Measurements from ENCODE around the gene RSPH1. TPM values are rescaled to one million over a fixed set of nuclear protein-coding genes. Genes with fewer than 3 reads are reported as not detected.

RSPH1 gene
- total RNA-seq, 1 experiment from 2014 or later: 0.31 TPM

GRCh38 chr21:42514883-42515228, 18.8 kb upstream of the RSPH1 start:
- Histone ChIP-seq H4K20me1 (ENCODE audit: control insufficient read depth, insufficient read depth, insufficient read length) (no peaks in the 10 kb centered on the region), H4K5ac (ENCODE audit: insufficient read length, low read depth, low read length) (no peak overlapping the region), H3K27me3 (ENCODE audit: insufficient read depth, low read length) (no peaks in the 10 kb centered on the region), H2BK120ac (ENCODE audit: low read depth, low read length, poor library complexity, severe bottlenecking) (no peak overlapping the region), H2AK5ac (ENCODE audit: insufficient read length, low read length) (no peak overlapping the region), H3K9ac (ENCODE audit: extremely low read depth, insufficient read length, low read length) (peak overlapping the region; percentile 38), H3K79me1 (ENCODE audit: insufficient read depth, low read depth, low read length, poor library complexity, severe bottlenecking) (no peaks in the 10 kb centered on the region), H2BK12ac (ENCODE audit: insufficient read length, low read depth, low read length) (no peak overlapping the region), H3K23ac (ENCODE audit: insufficient read length, low read depth, low read length) (no peak overlapping the region), H2BK20ac (ENCODE audit: low read depth, low read length, poor library complexity, severe bottlenecking) (no peak overlapping the region), H3K4me2 (ENCODE audit: insufficient read depth, insufficient read length, low read length) (peak overlapping the region; percentile 89), H3K79me2 (ENCODE audit: insufficient read depth, low read length) (no peaks in the 10 kb centered on the region), H2AFZ (ENCODE audit: low read length) (peak overlapping the region; percentile 57), H4K91ac (ENCODE audit: insufficient read length, low read depth, low read length) (no peak overlapping the region), H3K14ac (ENCODE audit: insufficient read depth, low read length) (peak overlapping the region; percentile 57; the same call in 1 of the 2 replicates), H2BK5ac (ENCODE audit: insufficient read length, low read length) (no peak overlapping the region), H4K8ac (replicated peaks; ENCODE audit: insufficient read length, low read depth, low read length) (no peak overlapping the region), H3K4me1 (ENCODE audit: insufficient read depth, low read length) (peaks cover 9% of the 10 kb centered on the region; the same call in 1 of the 2 replicates), H3K9me3 (ENCODE audit: control insufficient read depth, low read depth, low read length) (no peaks in the 10 kb centered on the region), H3K27ac (ENCODE audit: insufficient read length, low read depth, low read length) (peak overlapping the region; percentile 70), H3K4ac (ENCODE audit: low read depth, low read length) (no peak overlapping the region), H2BK15ac (ENCODE audit: low read depth, low read length) (no peak overlapping the region), H3K56ac (ENCODE audit: insufficient read length, low read depth, low read length) (no peak overlapping the region), H3T11ph (ENCODE audit: low read length) (no peak overlapping the region), H3K23me2 (ENCODE audit: insufficient read length, low read depth, low read length, poor library complexity, severe bottlenecking) (peaks cover 10% of the 10 kb centered on the region), H3K18ac (ENCODE audit: insufficient read length, low read depth, low read length) (peak overlapping the region; percentile 75)
- peaks cover 7% of the 10 kb centered on the region for H3K27me3 Mint-ChIP-seq (ENCODE audit: low read depth)
- TF ChIP-seq CTCF (conservative IDR thresholded peaks at IDR 0.05): no peak
- peak overlapping the region; percentile 68 to 79 for H3K4me3 Mint-ChIP-seq
- peaks cover 37 to 44% of the 10 kb centered on the region in 2 experiments for H3K4me1 Mint-ChIP-seq
- peak overlapping the region; percentile 53 to 83 (median 79); a peak in 6 of 7 replicates for H3K27ac Mint-ChIP-seq
- peaks cover 1 to 31% (median 20%) of the 10 kb centered on the region in 3 experiments; a peak in 5 of 7 replicates for H3K36me3 Mint-ChIP-seq (ENCODE audit: insufficient read depth in 1 of 3, low read depth in 3 of 3)
- no peak for DNase-seq
- WGBS (ENCODE audit: extremely low coverage, insufficient read length, low lambda C conversion rate): no CpG with 5 or more reads among the region's 5 CpGs
- H3K9me3 Mint-ChIP-seq: no peaks in the 10 kb centered on the region; a peak in 1 of 5 replicates

All from H9 (cell line).